ENCODE measurements around the gene SPAG8. TPM values are rescaled to one million over a fixed set of nuclear protein-coding genes. Genes with fewer than 3 reads are reported as not detected.
A peak's percentile ranks its signal among the peaks of the same experiment; 100 is the strongest.

SPAG8 gene
- total and polyA plus RNA-seq, 10 of the 15 experiments (the other 5 are each of a cell fraction or from before 2014, with no cell fraction given): 0.40 to 1.1 (median 0.72) TPM

GRCh38 chr9:35834260-35835215 lies 22.5 kb upstream of the SPAG8 start (continued):
- TF ChIP-seq, protein P1, sequence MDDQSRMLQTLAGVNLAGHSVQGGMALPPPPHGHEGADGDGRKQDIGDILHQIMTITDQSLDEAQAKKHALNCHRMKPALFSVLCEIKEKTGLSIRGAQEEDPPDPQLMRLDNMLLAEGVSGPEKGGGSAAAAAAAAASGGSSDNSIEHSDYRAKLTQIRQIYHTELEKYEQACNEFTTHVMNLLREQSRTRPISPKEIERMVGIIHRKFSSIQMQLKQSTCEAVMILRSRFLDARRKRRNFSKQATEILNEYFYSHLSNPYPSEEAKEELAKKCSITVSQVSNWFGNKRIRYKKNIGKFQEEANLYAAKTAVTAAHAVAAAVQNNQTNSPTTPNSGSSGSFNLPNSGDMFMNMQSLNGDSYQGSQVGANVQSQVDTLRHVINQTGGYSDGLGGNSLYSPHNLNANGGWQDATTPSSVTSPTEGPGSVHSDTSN (IDR thresholded peaks at IDR 0.05; ENCODE audit: insufficient replicate concordance, low read depth, low read length): no peak
- TF ChIP-seq ZBTB40 (IDR thresholded peaks at IDR 0.05; ENCODE audit: borderline replicate concordance) (peak; percentile 13; the same call in 1 of the 2 replicates), ZNF274 (IDR thresholded peaks at IDR 0.05; ENCODE audit: insufficient read depth, insufficient read length) (no peak), PKNOX1 (IDR thresholded peaks at IDR 0.05) (no peak; the same call in 1 of the 2 replicates), SIN3A (IDR thresholded peaks at IDR 0.05; ENCODE audit: low read depth, low read length) (no peak), EP300 (IDR thresholded peaks at IDR 0.05; ENCODE audit: borderline replicate concordance in 1 of 2, control insufficient read depth in 1 of 2, low read depth in 2 of 2, low read length in 2 of 2) (no peak), FOS (IDR thresholded peaks at IDR 0.05; ENCODE audit: borderline replicate concordance, extremely low read depth, insufficient read length) (no peak), POLR2A (IDR thresholded peaks at IDR 0.05; ENCODE audit: low read depth, low read length) (no peak), MAX (IDR thresholded peaks at IDR 0.05; ENCODE audit: low read depth, low read length) (no peak), PAX5 (IDR thresholded peaks at IDR 0.05; ENCODE audit: borderline replicate concordance, low read depth, low read length) (no peak), WRNIP1 (IDR thresholded peaks at IDR 0.05; ENCODE audit: borderline replicate concordance, low read depth, low read length) (no peak), JUNB (IDR thresholded peaks at IDR 0.05) (no peak), SRF (IDR thresholded peaks at IDR 0.05; ENCODE audit: low read depth in 2 of 2, low read length in 2 of 2) (no peak), CBX5 (IDR thresholded peaks at IDR 0.05; ENCODE audit: low read depth) (no peak), DPF2 (IDR thresholded peaks at IDR 0.05) (0 out of 2 replicates have a peak, but pooled peaks have one; percentile 15), CBFB (IDR thresholded peaks at IDR 0.05; ENCODE audit: low read depth) (no peak), MXI1 (IDR thresholded peaks at IDR 0.05; ENCODE audit: low read depth, low read length) (no peak), POU2F2 (IDR thresholded peaks at IDR 0.05; ENCODE audit: borderline replicate concordance, low read depth, low read length) (no peak)
- TF ChIP-seq, protein P2, sequence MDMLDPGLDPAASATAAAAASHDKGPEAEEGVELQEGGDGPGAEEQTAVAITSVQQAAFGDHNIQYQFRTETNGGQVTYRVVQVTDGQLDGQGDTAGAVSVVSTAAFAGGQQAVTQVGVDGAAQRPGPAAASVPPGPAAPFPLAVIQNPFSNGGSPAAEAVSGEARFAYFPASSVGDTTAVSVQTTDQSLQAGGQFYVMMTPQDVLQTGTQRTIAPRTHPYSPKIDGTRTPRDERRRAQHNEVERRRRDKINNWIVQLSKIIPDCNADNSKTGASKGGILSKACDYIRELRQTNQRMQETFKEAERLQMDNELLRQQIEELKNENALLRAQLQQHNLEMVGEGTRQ (IDR thresholded peaks at IDR 0.05; ENCODE audit: borderline replicate concordance, low read depth, low read length): peak; percentile 4; the same call in 1 of the 2 replicates

All from GM12878 (cell line).